GM18867 (cell line): ENCODE data around the gene GSS.

Experiments
- ATAC-seq: cut with Tn5 transposase; IDR thresholded peaks from one replicate; pipeline ENCODE4 v1.9.1; 2021; ENCODE audit warnings: mild to moderate bottlenecking, moderate library complexity; ENCODE audit not compliant: unreplicated experiment

GSS gene

DNA sequence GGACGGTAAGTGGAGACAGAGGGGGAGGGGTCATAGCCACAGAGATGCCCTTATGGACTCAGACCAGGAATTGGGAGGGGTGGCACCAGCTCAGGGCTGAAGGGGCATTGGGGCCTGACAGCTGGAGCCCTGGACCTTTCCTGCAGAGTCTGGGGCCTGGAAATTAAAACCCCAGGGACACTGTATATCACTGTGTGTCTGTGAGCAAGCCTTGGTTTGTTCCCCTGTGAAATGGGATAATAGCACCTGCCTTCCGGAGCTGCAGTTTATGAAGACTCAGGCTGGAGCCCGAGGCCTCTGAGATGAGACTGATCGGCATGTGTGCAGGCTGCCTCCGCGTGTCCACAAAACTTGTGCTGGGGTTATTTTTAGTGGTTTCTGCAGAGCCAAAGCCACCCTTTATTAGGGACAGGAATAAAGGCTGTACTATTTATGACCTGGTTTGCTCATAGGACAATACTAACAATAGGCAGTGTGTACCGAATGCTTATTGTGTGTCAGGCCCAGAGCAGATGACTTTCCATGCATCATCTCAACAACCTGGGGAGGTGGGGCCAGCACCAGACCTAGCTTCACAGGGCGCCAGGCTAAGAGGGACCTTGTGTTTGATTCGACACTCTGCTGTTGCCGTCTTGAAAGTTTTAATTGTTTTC, 22.6 kb upstream of the GSS start:
- no peak for ATAC-seq

DNA sequence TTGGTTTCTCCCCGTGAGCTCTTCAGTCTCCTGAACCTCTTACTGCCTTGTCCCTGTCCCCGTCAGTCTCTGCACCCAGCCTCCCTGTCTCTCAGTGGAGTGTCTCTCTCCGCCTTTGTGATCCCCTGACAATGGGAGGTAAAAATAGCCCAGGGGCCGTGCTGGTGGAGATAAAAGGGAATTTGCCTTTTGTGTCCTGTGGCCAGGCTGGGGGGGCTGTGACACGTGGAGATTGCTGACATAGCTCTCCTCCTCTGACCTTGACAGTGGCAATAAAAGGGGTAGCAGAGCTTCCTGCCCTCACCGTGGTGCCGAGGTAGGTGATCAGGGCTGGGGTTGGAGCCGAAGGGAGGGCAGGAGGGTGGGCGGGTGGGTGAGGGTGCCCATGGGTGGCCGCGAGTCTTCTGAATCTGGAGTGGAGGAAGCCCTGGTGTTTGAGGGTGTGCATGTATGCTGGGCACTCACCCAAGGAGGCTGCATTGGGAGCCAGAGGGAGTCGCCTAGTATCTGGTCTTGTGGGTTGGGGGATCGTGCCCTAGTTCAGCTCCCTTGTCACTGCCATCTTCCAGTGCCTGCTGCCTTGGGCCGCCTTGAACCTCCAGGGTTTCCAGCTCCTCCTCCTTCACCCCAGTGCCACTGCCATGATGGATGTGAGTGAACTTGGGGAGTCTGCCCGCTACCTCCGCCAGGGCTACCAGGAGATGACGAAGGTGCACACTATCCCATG, 21.9 kb upstream of the GSS start:
- no peak for ATAC-seq

DNA sequence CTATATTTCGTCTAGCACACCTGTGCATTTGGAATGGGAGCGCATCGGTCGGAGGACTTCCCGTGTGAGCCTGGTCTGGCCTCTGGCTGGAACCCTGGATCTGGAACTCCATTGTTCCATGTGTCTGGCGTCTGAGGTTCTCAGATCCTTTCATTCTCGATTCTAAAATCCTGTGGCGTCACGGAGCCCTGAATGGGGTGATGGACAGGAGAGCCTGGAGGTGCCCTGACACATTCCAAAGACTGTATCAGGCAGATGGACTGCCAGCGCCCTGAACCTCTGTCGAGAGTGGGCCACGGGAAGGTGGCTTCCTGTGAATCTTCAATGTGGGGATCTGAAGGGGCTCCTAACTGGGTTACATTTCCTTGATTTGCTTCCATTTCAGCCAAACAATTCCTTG, 20.7 kb upstream of the GSS start:
- ATAC-seq, result no peak

DNA sequence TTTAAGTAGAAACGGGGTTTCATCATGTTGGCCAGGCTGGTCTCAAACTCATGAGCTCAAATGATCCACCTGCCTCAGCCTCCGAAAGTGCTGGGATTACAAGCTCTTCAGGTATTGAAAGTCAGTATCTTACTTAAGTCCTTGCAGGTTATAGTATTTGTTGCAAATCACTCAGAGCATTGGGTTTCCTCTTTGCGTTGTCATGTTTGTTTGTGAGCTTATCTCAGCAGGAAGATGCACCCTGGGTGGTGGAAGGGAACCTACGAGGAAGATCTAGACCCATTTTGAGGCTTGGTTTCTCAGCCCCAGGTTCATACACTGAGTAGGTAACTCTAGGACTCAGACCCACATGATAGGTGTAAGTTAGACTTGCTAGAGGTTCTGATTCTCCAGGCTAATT, 18.6 kb upstream of the GSS start:
- ATAC-seq, result no peak

DNA sequence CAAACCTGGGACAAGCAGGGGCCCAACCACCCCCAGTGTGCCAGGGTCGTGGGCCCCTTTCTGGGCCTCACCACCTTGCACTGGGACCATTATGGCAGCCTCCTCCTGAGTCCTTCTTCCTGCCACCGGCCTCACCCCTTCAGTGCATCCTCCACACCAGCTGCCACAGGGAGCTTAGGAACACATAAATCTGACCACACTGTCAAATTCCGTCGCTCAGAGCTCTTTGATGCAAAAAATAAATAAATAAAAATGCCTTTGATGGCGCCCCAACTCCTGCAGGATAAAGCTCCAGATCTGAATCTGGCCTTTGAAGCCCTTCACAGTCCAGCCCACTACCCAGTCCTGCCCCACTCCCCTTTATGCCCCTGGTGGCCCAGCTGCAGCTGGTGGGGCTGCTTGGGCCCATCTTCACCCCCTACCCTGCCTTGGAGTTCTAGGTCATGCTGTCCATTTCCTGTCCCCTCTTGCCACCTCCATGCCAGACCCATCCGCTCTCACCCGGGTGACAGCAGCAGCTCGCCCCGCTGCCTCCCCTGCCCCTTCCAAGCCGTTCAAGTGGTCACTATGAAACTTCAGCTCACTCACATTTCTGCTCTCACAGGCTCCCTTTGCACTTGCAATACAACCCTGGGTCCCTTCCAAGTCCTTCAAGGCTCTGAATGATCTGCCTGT, 16.1 kb upstream of the GSS start:
- no peak for ATAC-seq

DNA sequence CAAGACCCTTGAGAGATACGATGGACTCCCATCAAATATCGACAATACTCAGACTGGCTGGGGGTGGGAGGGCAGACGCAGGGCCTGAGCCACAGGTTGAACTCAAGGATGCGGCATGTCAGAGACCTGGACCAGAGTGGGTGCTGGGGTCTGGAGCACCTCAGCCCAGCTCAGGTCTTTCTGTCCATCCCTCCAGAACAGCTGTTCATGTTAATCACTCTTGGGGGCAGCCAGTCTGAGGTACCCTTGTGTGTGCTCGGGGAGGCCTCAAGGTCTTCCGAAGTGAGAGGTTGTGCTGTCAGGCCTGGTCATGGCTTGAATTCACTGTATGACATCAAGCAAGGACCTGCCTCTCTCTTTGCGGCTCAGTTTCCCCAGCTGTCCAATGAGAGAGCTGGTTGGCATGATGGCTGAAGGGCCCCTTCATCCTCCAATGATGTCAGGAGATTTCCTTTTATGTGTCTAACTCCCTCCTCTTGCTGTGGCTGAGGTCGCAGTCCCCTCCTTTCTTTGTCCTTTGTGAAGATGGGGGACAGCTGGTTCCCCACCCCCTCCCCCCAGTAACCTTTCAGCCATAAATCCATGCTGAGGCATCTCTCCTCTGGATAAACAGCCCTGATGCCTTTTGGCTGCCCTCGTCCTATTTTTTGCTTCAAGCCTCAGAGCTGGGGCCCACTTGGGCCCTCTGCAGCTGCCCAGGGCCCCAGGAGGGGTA, 15.4 kb upstream of the GSS start:
- ATAC-seq, result no peak

DNA sequence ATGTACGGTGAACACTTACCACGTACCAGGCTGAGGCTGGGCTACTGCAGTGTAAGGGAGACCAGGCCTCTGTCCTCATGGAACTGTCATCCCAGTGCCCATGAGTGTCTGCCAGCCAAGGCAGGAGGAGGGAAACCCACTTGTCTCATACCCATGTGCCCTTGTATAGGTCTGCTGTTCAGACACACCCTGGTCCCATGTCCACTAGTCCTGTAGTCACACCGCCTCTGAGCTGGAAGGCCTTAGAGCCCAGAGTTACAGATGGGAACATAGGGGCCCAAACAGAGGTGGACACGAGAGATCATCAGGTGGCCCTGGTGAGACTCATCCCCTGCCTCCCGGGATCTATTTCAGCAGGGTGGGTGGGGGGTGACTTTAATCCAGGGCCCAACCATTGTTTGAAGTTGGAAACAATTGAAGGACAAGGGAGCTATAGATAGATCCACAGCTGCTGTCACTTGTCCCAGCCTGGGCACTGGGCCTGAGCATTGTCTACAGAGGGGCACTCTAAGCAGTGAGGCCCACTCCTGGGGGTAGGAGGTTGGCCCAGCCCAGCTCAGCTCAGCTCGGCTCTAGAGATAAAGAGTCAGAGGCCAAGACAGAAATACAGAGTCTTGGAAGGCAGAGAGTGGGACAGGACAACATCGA, 14.7 kb upstream of the GSS start:
- no peak for ATAC-seq

DNA sequence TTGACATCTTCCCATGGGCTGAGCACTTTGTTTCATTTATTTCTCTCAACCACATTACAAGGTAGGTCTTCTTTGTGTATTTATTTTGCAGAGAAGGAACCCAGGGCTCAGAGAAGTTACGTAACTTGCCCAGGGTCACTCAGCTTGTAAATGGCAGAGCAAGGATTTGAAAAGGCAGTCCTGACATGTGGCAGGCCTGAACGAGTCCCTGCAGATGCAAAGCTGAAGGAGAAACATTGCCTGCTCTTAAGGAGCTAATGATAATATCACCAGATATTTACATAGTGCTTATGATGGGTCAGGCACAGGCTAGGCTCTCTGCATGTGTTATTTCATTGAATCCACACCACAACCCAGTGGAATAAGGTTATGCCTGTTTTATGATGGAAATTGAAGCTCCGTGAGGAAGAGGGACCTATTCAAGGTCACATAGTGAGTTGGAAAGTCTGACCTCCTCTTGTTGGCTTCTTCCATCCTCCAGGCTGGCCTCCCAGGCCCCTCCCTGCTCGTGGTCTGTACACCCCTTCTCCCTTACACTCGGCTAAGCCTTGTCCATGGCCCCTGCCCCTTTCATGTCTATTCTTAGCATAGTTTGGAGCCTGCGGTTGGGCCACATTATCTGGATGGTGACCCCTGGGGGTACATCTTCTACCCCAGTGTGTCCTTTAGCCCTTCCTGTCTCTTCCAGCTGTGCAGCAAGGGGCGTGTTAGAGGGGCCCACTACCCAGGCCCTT, 12.6 kb upstream of the GSS start:
- no peak for ATAC-seq

DNA sequence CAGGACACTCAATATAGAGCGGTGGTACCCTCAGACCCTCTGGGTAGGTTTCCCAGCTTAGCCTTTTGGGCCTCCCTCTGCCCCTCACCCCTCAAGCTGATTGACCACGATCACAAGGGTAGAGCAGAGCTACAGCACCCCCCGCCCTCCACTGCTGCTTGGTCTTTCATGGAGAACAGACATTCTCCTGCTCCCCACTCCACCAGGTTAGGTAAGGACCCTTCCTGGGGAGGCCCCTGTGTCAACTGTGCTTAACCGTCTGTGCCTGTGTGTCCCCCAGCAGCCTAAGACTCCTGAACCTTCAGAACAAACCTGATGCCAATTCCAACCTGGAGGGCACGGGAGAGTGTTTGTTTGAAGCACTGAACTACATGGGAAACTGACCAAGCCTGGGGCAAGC, 11.8 kb upstream of the GSS start:
- ATAC-seq, result no peak

DNA sequence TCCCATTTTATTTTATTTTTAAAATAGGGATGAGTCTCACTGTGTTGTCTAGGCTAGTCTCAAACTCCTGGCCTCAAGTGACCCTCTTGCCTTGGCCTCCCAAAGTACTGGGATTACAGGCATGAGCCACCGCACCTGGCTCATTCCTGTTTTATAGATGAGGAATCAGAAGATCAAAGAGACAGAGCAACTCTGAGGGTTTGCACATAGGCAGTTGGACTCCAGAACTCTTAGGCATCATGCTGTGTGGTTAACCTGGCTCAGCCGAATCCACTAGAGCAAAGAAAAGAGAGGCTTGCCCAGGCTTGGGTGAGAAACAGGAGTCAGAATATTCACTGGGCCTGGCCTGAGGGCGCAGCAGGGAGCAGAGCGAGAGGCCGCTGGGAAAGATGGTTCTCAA, 9.4 kb upstream of the GSS start:
- no peak for ATAC-seq

DNA sequence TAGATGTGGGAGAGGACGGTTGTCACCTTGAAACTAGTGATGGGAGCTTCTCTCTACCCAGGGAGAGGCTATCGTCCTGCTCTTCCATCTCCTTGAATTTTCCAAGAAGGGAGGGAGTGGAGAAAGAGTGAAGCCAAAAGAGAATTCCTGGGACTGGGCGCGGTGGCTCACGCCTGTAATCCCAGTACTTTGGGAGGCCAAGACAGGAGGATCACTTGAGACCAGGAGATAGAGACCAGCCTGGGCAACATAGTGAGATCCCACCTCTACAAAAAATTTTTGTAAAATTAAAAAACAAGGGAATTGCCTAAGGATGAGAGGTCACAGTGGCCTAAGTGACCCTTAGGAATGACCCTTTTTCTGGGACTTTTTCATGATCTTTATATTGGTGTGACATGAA, 8.9 kb upstream of the GSS start:
- no peak for ATAC-seq

DNA sequence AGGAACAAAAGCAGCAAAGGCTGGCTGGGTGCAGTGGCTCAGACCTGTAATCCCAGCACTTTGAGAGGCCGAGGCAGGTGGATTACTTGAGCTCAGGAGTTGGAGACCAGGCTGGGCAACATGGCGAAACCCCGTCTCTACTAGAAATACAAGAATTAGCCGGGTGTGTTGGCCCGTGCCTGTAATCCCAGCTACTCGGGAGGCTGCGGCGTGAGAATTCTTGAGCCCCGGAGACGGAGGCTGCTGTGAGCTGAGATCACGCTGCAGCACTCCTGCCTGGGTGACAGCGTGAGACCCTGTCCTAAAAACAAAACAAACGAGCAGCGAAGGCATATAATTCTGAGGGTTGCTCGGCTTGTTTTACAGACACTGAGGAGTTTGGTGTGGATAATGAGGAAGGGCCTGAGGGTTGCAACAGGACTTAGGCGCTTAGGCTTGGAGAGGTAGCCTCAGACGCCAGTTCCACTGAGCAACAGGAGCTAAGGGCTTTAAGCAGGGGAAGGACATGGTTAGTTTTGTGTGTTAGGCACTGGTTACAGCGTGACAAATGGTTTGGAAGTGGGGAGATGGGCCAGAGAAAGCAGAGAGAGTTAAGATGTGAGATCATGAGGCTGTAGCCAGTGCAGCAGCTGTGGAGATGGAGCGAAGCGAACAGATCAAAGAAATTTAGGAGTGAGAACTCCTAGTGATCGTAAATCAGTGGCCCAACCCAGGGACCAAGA, 1.3 kb upstream of the GSS start:
- ATAC-seq, result no peak

DNA sequence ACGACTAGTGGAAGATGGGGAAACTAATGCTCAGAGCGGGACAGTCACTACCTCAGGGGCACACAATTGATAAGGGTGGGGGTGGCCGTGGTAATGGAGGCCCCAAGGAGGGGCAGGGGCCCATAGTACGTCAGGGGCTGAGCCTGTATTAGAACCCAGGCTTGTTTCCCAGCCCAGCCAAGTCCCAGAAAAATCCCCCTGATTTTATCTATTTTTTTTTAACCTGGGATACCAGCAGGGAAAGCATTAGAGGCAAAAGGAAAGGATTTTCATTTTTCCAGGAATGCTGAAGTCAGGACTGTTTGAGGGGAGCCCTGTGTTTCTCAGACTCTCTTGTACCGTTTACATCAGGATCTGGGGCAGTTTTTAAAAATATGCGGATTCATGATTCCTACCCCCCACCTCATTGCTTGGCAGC, 444 bp upstream of the GSS start:
- ATAC-seq, result no peak

DNA sequence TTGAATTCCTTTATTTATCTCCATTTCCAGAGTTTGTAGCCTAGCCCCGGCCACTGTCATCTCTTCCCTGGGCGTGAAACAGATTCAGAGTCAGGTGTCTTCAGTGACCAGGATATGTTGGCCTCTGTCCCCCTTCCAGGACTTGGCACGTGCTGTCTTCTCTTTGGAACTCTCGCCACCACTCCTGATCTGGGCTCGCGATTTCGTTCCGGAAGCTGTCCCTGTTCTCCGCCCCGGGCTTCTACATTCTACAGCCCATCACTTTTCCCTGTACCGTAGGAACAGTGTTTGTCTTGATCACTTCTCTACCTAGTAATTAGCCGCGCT, 739 bp downstream of the GSS start:
- ATAC-seq, result no peak

DNA sequence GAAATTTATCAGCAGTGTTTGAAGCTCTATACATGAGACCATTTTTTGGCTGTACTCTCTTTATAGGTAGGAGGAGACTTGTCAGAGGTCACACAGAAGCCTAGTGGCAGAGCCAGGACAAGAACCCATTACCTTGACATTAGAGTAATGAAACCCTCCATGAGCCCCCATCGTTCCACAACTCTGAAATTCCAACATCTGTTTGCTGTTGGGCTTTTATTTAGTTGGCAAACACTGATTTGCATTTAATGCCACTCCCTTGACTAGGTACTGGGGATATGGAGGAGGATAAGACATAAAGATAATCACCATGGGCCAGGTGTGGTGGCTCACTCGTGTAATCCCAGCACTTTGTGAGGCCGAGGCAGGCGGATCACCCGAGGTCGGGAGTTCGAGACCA, 1.6 kb downstream of the GSS start:
- no peak for ATAC-seq

DNA sequence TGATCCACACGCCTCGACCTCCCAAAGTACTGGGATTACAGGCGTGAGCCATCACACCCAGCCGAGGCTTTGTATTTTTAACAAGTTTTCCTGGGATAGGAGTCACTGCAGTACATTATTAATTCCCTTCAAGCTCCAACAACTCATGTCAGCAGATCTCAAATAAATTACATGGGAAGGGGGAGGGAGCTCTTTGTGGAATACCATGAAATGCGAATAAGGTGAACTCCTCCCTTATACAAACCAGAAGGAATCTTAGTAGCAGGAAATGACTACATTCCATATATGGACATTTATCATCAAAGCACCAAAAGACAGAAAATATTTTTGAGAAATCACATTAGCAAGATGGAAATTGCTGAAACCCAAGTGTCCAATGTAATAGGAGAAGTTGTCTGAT, 2.9 kb downstream of the GSS start:
- no peak for ATAC-seq

DNA sequence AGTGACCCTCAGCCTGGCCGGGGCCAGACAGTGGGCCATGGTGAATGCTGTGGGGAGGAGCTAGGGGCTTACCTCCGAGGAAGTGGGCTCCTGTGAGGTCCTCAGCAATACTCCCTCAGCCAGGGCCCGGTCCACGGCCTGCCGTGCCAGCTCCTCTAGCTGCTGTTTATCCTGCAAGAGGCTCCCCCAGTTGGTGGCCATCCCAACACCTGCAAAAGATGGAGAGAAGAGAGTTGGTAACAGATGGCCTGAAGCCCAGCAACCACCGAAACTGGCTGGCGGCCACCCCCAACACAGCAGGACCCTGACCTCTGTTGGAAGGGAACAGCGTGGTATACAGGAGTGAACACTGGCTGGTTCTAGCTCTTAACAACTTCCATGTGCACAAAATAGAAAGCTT, 4.0 kb downstream of the GSS start:
- ATAC-seq, result no peak

DNA sequence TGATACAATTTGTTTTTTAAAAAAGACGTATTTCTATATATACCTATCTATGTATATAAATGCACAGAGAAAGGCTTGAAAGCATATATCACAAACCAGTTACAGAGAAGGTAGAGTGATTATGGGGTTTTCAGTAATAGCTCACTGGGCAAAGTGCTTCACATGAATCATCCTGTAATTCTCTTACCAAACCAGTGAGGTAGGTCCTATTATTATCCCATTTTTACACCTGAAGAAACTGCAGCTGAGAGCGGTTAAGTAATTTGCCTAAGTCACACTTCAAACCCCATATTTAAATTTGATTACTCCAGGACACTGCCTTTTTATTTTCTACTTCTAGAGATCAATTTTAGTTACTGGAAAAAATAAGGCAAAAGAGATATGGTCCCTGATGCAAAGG, 4.4 kb downstream of the GSS start:
- ATAC-seq, result no peak

DNA sequence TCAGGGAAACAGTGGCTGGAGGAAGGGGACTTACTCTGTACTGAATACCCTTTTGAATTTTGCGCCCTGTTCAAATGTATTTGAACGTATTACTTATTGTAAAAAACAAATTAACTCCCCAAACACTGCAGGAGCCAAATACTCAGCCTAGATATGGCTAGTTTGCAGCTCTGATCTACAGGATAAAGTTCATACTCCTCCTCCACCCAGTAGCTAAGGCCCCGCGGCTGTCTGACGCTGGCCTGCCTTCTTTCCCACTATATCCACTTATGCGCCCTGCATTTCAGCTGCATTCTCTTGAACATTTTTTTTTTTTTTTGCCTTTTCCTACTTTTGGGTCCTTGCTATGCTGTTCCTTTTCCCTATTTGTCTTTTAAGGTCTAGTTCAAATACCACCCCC, 6.5 kb downstream of the GSS start:
- no peak for ATAC-seq

DNA sequence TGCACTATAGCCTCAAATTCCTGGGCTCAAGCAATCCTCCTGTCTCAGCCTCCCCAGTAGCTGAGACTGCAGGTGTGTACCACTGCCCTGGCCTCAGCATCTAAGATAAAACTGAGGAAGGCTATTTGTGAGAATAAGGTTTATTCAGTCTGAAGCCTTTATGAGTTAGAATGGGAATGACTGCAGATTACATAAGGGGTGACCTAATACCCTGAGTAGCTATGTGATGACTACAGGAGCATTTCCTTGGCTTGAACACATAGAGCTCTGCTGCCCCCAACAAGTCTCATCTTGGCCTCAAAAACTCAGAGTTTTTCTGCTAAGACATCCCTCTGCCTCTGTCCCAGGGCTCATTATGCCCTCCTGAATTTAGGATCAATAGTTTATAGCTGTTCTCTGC, 7.6 kb downstream of the GSS start:
- no peak for ATAC-seq
